ENCODE measurements around the gene SAMD4B. TPM values are rescaled to one million over a fixed set of nuclear protein-coding genes. Genes with fewer than 3 reads are reported as not detected.

The SAMD4B gene
- total and polyA plus RNA-seq, 9 of the 15 experiments (the other 6 are each of a cell fraction or from before 2014, with no cell fraction given), result 3.4 to 90.5 (median 38.0) TPM

- TF ChIP-seq, protein P1, sequence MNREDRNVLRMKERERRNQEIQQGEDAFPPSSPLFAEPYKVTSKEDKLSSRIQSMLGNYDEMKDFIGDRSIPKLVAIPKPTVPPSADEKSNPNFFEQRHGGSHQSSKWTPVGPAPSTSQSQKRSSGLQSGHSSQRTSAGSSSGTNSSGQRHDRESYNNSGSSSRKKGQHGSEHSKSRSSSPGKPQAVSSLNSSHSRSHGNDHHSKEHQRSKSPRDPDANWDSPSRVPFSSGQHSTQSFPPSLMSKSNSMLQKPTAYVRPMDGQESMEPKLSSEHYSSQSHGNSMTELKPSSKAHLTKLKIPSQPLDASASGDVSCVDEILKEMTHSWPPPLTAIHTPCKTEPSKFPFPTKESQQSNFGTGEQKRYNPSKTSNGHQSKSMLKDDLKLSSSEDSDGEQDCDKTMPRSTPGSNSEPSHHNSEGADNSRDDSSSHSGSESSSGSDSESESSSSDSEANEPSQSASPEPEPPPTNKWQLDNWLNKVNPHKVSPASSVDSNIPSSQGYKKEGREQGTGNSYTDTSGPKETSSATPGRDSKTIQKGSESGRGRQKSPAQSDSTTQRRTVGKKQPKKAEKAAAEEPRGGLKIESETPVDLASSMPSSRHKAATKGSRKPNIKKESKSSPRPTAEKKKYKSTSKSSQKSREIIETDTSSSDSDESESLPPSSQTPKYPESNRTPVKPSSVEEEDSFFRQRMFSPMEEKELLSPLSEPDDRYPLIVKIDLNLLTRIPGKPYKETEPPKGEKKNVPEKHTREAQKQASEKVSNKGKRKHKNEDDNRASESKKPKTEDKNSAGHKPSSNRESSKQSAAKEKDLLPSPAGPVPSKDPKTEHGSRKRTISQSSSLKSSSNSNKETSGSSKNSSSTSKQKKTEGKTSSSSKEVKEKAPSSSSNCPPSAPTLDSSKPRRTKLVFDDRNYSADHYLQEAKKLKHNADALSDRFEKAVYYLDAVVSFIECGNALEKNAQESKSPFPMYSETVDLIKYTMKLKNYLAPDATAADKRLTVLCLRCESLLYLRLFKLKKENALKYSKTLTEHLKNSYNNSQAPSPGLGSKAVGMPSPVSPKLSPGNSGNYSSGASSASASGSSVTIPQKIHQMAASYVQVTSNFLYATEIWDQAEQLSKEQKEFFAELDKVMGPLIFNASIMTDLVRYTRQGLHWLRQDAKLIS (CRISPR knock-in tag; IDR thresholded peaks at IDR 0.05), result no peak
- TF ChIP-seq RBBP5 (IDR thresholded peaks at IDR 0.05; ENCODE audit: borderline replicate concordance, insufficient read depth, low read length, poor library complexity, severe bottlenecking), result peak; percentile 8
- TF ChIP-seq ETV5 (CRISPR knock-in tag; IDR thresholded peaks at IDR 0.05; ENCODE audit: low read depth), result 0 out of 2 replicates have a peak, but pooled peaks have one; percentile 1
- TF ChIP-seq, protein P2, sequence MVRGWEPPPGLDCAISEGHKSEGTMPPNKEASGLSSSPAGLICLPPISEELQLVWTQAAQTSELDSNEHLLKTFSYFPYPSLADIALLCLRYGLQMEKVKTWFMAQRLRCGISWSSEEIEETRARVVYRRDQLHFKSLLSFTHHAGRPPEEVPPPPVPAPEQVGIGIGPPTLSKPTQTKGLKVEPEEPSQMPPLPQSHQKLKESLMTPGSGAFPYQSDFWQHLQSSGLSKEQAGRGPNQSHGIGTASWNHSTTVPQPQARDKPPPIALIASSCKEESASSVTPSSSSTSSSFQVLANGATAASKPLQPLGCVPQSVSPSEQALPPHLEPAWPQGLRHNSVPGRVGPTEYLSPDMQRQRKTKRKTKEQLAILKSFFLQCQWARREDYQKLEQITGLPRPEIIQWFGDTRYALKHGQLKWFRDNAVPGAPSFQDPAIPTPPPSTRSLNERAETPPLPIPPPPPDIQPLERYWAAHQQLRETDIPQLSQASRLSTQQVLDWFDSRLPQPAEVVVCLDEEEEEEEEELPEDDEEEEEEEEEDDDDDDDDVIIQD (CRISPR knock-in tag; IDR thresholded peaks at IDR 0.05), result no peak
- TF ChIP-seq, protein P3, sequence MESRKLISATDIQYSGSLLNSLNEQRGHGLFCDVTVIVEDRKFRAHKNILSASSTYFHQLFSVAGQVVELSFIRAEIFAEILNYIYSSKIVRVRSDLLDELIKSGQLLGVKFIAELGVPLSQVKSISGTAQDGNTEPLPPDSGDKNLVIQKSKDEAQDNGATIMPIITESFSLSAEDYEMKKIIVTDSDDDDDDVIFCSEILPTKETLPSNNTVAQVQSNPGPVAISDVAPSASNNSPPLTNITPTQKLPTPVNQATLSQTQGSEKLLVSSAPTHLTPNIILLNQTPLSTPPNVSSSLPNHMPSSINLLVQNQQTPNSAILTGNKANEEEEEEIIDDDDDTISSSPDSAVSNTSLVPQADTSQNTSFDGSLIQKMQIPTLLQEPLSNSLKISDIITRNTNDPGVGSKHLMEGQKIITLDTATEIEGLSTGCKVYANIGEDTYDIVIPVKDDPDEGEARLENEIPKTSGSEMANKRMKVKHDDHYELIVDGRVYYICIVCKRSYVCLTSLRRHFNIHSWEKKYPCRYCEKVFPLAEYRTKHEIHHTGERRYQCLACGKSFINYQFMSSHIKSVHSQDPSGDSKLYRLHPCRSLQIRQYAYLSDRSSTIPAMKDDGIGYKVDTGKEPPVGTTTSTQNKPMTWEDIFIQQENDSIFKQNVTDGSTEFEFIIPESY (CRISPR knock-in tag; IDR thresholded peaks at IDR 0.05), result peak; percentile 22; the same call in 1 of the 2 replicates
- TF ChIP-seq SIN3A (IDR thresholded peaks at IDR 0.05; ENCODE audit: borderline replicate concordance in 2 of 2, control insufficient read depth in 1 of 2, low read depth in 2 of 2, low read length in 2 of 2), result 0 out of 4 replicates have a peak, but pooled peaks of 1 of the 2 experiments have one; percentile 6
- TF ChIP-seq RHOXF2B (CRISPR knock-in tag; conservative IDR thresholded peaks at IDR 0.05), result no peak
- TF ChIP-seq, protein P4, sequence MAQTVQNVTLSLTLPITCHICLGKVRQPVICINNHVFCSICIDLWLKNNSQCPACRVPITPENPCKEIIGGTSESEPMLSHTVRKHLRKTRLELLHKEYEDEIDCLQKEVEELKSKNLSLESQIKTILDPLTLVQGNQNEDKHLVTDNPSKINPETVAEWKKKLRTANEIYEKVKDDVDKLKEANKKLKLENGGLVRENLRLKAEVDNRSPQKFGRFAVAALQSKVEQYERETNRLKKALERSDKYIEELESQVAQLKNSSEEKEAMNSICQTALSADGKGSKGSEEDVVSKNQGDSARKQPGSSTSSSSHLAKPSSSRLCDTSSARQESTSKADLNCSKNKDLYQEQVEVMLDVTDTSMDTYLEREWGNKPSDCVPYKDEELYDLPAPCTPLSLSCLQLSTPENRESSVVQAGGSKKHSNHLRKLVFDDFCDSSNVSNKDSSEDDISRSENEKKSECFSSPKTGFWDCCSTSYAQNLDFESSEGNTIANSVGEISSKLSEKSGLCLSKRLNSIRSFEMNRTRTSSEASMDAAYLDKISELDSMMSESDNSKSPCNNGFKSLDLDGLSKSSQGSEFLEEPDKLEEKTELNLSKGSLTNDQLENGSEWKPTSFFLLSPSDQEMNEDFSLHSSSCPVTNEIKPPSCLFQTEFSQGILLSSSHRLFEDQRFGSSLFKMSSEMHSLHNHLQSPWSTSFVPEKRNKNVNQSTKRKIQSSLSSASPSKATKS (CRISPR knock-in tag; IDR thresholded peaks at IDR 0.05), result no peak
- TF ChIP-seq ZSCAN32 (CRISPR knock-in tag; IDR thresholded peaks at IDR 0.05), result 0 out of 2 replicates have a peak, but pooled peaks have one; percentile 9
- TF ChIP-seq RBFOX2 (IDR thresholded peaks at IDR 0.05; ENCODE audit: low read depth, low read length), result peak; percentile 89
- TF ChIP-seq PATZ1 (CRISPR knock-in tag; IDR thresholded peaks at IDR 0.05; ENCODE audit: borderline replicate concordance), result no peak
Observed at GRCh38 chr19:39407660-39408391, 65.6 kb downstream of the SAMD4B start (continued).

All from K562 (cell line).